SK-N-MC (cell line): ENCODE results near the gene OR7D4.

ENCODE experiments used
- DNase-seq: peaks from one replicate; pipeline ENCODE4 v3.0.0-alpha.2; 2011; ENCODE audit warnings: low read depth, low spot score
- H3K27ac ChIP-seq: fragments of 200-600 bp; sonication (generic); 2 replicates; pipeline ENCODE4 v1.5.1; 2016; ENCODE audit warnings: mixed run types
- H3K36me3 ChIP-seq: fragments of 200-600 bp; sonication (generic); 2 replicates; pipeline ENCODE4 v1.6.1; 2017; ENCODE audit warnings: antibody characterized with exemption, low read length, mixed read lengths; ENCODE audit not compliant: insufficient read depth
- H3K4me3 ChIP-seq: fragments of 200-600 bp; sonication (generic); 2 replicates; pipeline ENCODE4 v1.5.1; 2016
- H3K9ac ChIP-seq: fragments of 200-600 bp; sonication (generic); 2 replicates; pipeline ENCODE4 v1.8.0; 2017; ENCODE audit warnings: mixed run types, mixed read lengths; ENCODE audit not compliant: insufficient read length
- H3K9me3 ChIP-seq: fragments of 200-600 bp; sonication (generic); 2 replicates; pipeline ENCODE4 v1.6.1; 2017; ENCODE audit warnings: low read depth, mild to moderate bottlenecking, antibody characterized with exemption, low read length, moderate library complexity, mixed read lengths
- EZH2 ChIP-seq: fragments of 200-600 bp; sonication (generic); IDR thresholded peaks from one replicate; pipeline ENCODE4 v1.6.1; 2017; ENCODE audit warnings: antibody characterized with exemption
- FOXP2 ChIP-seq: optimal IDR thresholded peaks from 2 replicates; pipeline ENCODE3; 2011; ENCODE audit warnings: mild to moderate bottlenecking, moderate library complexity; ENCODE audit not compliant: insufficient read depth; ENCODE audit errors: extremely low read length, control extremely low read depth
- POLR2AphosphoS5 ChIP-seq: IDR thresholded peaks from 2 replicates; pipeline ENCODE4 v1.6.1; 2012; ENCODE audit warnings: mild to moderate bottlenecking, low read depth, low read length, borderline replicate concordance

OR7D4 gene

DNA sequence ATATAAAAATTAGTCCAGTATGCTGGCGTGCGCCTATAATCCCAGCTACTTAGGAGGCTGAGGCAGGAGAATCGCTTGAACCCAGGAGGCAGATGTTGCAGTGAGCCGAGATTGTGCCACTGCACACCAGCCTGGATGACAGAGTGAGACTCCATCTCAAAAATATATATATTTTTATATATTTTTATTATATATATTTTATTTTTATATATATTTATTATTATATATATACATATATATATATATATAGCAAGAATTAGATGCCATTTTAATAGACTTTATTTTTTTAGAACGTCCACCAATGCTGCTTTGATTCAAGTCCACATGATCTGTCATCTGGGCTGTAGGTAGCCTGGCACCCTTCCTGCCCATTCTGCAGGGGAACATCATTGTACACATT is 44.1 kb downstream of the OR7D4 start:
- H3K9ac ChIP-seq: no peak overlapping the region
- no peaks in the 10 kb centered on the region for H3K36me3 ChIP-seq
- H3K4me3 ChIP-seq: no peak overlapping the region
- no peak overlapping the region for H3K27ac ChIP-seq
- H3K9me3 ChIP-seq: no peaks in the 10 kb centered on the region
- no peak for TF ChIP-seq POLR2AphosphoS5
- TF ChIP-seq EZH2: no peak
- no peak for TF ChIP-seq FOXP2
- no peak for DNase-seq

GRCh38 chr19:9171393-9171991 is 47.9 kb downstream of the OR7D4 start:
- peaks cover 3% of the 10 kb centered on the region; the same call in 1 of the 2 replicates for H3K36me3 ChIP-seq
- no peak for DNase-seq
- no peak overlapping the region for H3K4me3 ChIP-seq
- no peak overlapping the region for H3K27ac ChIP-seq
- H3K9me3 ChIP-seq: no peaks in the 10 kb centered on the region
- TF ChIP-seq FOXP2 (no peak), EZH2 (no peak), POLR2AphosphoS5 (no peak)
- no peak overlapping the region for H3K9ac ChIP-seq

GRCh38 chr19:9166846-9167245 is 52.5 kb downstream of the OR7D4 start:
- Histone ChIP-seq H3K9me3 (0 out of 2 replicates have a peak, but pooled peaks cover 5% of the 10 kb centered on the region), H3K9ac (no peak overlapping the region), H3K36me3 (peaks cover 38% of the 10 kb centered on the region), H3K27ac (no peak overlapping the region), H3K4me3 (no peak overlapping the region)
- no peak for DNase-seq
- TF ChIP-seq EZH2 (no peak), FOXP2 (no peak), POLR2AphosphoS5 (no peak)

- Histone ChIP-seq H3K9me3 (peaks cover 10% of the 10 kb centered on the region; the same call in 1 of the 2 replicates), H3K36me3 (peaks cover 53% of the 10 kb centered on the region), H3K4me3 (no peak overlapping the region), H3K27ac (no peak overlapping the region), H3K9ac (no peak overlapping the region)
- TF ChIP-seq POLR2AphosphoS5: no peak
- TF ChIP-seq FOXP2: no peak
- TF ChIP-seq EZH2: no peak
- no peak for DNase-seq
Observed at GRCh38 chr19:9165261-9165660, 54.1 kb downstream of the OR7D4 start.

DNA sequence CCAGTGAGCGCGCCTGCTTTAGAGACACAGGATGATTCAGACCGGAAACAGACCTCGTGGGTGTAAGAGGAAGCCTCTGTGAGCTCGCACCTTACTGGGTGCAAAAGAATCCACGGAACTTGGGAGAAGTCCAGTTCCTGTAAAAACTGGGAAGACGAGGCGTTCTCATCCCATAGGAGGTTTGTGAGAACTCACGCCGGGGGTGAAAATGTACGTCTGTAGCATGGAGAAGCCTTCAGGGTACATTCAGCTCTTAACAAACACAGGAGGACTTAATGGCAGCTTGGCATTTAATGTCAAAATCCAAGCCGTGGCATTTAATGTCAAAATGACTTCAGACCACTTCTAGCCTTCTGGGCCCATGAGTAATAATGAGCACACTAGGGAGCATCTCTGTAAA is 58.0 kb downstream of the OR7D4 start:
- Histone ChIP-seq H3K36me3 (peaks cover 88% of the 10 kb centered on the region), H3K27ac (no peak overlapping the region), H3K9me3 (peaks cover 28% of the 10 kb centered on the region; the same call in 1 of the 2 replicates), H3K9ac (no peak overlapping the region), H3K4me3 (no peak overlapping the region)
- TF ChIP-seq EZH2 (no peak), FOXP2 (no peak), POLR2AphosphoS5 (no peak)
- DNase-seq: no peak
